Measurements from ENCODE around the gene ZNHIT2.

DNA sequence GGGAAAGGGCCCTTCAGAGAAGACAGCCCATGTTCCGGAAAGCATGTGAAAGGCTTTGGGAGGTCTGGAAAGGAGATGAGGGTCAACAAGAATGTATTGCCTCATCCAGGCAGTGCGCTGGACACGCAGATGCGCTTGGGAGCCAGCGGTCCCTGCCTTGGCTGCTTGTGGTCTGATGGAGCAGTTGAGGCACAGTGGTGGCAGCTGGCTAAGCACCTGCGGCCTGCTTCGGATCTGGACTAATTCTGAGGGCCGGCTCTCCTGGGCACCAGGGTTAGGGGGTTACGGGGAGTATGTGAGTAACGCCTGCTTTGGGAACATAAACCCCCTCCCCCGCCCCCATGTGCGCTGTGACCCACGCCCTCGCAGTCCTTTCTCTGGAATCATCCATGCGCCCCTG, 10.4 kb downstream of the ZNHIT2 start:
- TF ChIP-seq CTCF (conservative IDR thresholded peaks at IDR 0.05) (no peak), ZFX (IDR thresholded peaks at IDR 0.05) (no peak)

Data from C4-2B (cell line).